HG03095 (cell line): ENCODE results near the gene TMEM266.

Experiments
- ATAC-seq: cut with Tn5 transposase; IDR thresholded peaks from one replicate; pipeline ENCODE4 v1.9.1; 2021; ENCODE audit warnings: moderate library complexity; ENCODE audit not compliant: unreplicated experiment

TMEM266 gene

GRCh38 chr15:76199106-76200082, 139.6 kb downstream of the TMEM266 start:
- ATAC-seq, result no peak

GRCh38 chr15:76200083-76200465, 140.3 kb downstream of the TMEM266 start:
- ATAC-seq, result no peak

GRCh38 chr15:76200641-76201105, 140.9 kb downstream of the TMEM266 start:
- no peak for ATAC-seq

- no peak for ATAC-seq
These were observed 141.9 kb downstream of the TMEM266 start for GRCh38 chr15:76201536-76202255.

- ATAC-seq, result no peak
These were observed 143.7 kb downstream of the TMEM266 start for GRCh38 chr15:76203346-76204108.

GRCh38 chr15:76204109-76204845, 144.5 kb downstream of the TMEM266 start:
- ATAC-seq, result no peak

GRCh38 chr15:76204916-76205460, 145.2 kb downstream of the TMEM266 start:
- no peak for ATAC-seq

- ATAC-seq, result no peak
These were observed 146.7 kb downstream of the TMEM266 start for GRCh38 chr15:76206325-76206976.

GRCh38 chr15:76208084-76208785, 148.4 kb downstream of the TMEM266 start:
- no peak for ATAC-seq

GRCh38 chr15:76208786-76209424, 149.1 kb downstream of the TMEM266 start:
- no peak for ATAC-seq

GRCh38 chr15:76209523-76209922, 149.7 kb downstream of the TMEM266 start:
- ATAC-seq, result no peak

- ATAC-seq, result no peak
These were observed 150.2 kb downstream of the TMEM266 start for GRCh38 chr15:76209942-76210341.

- no peak for ATAC-seq
These were observed 155.8 kb downstream of the TMEM266 start for GRCh38 chr15:76215634-76216033.

- no peak for ATAC-seq
These were observed 157.5 kb downstream of the TMEM266 start for GRCh38 chr15:76217029-76217881.

- ATAC-seq, result no peak
These were observed 158.1 kb downstream of the TMEM266 start for GRCh38 chr15:76217882-76218217.

- no peak for ATAC-seq
These were observed 161.4 kb downstream of the TMEM266 start for GRCh38 chr15:76221085-76221767.

- ATAC-seq, result no peak
These were observed 162.4 kb downstream of the TMEM266 start for GRCh38 chr15:76222159-76222558.
